Gastrocnemius medialis (tissue), 4 donors: ENCODE results near the gene CAMKK2. TPM values are rescaled to one million over a fixed set of nuclear protein-coding genes. Genes with fewer than 3 reads are reported as not detected.
"Not testable (repeated sequence)": the region's sequence is repeated elsewhere in the genome, so short reads cannot be mapped to it uniquely, and the experiment has no call there.

Source experiments
- ATAC-seq, 2 donors: fragments of 150-250 bp; one replicate each; pipeline ENCODE4 v1.9.1; 2016
- DNase-seq, 2 donors: peaks; one replicate each; pipeline ENCODE4 v3.0.0-alpha.2; 2019
- H3K27ac ChIP-seq, 4 donors: fragments of 200-600 bp; sonication (generic); 1 replicate in 1 of 4; 2 replicates in 3 of 4; pipeline ENCODE4 v1.5.1; 2016 to 2018; ENCODE audit warnings: mild to moderate bottlenecking in 2 of 4, moderate library complexity in 1 of 4
- H3K27me3 ChIP-seq, 3 donors: fragments of 200-600 bp; sonication (generic) in 2 of 3; 1 replicate in 1 of 3; 2 replicates in 2 of 3; pipeline versions ENCODE4 v1.5.1 to v1.6.0; 2016 to 2019; ENCODE audit warnings: mild to moderate bottlenecking in 1 of 3, moderate library complexity in 1 of 3
- H3K36me3 ChIP-seq, 2 donors: fragments of 200-600 bp; sonication (generic) in 1 of 2; one replicate each; pipeline ENCODE4 v1.5.1; 2017 to 2018
- H3K4me1 ChIP-seq, 2 donors: fragments of 200-600 bp; sonication (generic) in 1 of 2; one replicate each; pipeline ENCODE4 v1.5.1; 2016 to 2017; ENCODE audit warnings: mild to moderate bottlenecking in 2 of 2
- H3K4me3 ChIP-seq, 4 donors: fragments of 200-600 bp; sonication (generic) in 3 of 4; 1 replicate in 1 of 4; 2 replicates in 3 of 4; pipeline ENCODE4 v1.5.1; 2016 to 2019; ENCODE audit warnings: mild to moderate bottlenecking in 2 of 4
- H3K9me3 ChIP-seq, 3 donors: fragments of 200-600 bp; sonication (generic) in 2 of 3; 1 replicate in 1 of 3; 2 replicates in 2 of 3; pipeline ENCODE4 v1.5.1; 2016 to 2019
- POLR2A ChIP-seq, 2 donors: fragments of 450-650 bp; IDR thresholded peaks; one replicate each; pipeline ENCODE4 v1.6.1; 2017; ENCODE audit warnings: antibody characterized with exemption in 2 of 2, mild to moderate bottlenecking in 2 of 2, moderate library complexity in 2 of 2
- in situ Hi-C, 4 donors: fragments of 200-750 bp; cut with MboI; loops; one replicate each; pipeline versions ENCODE4 v1.15.0 to v1.8.0; 2017; ENCODE audit warnings: low sequenced_read_pairs in 4 of 4
- intact Hi-C: fragments of 100-400 bp; cut with DNase I; formaldehyde crosslinking; loops from one replicate; pipeline ENCODE4 v1.15.1; 2023; ENCODE audit warnings: low total_unique reads
- total RNA-seq, 4 donors: library from RNA; depleted of rRNA; stranded (reverse); fragments of >200 nt; gene quantifications; one replicate each; pipeline versions ENCODE4 v1.1.0 to v1.2.3, GENCODE V29; 2016
- TF ChIP-seq, protein P1 (sequence below), 5 experiments: fragments of 450-650 bp in 3 of 5; fragments of 200-600 bp in 2 of 5; sonication (generic) in 2 of 5; IDR thresholded peaks in 4 of 5; conservative IDR thresholded peaks in 1 of 5; 1 replicate in 4 of 5; 2 replicates in 1 of 5; pipeline ENCODE4 v1.5.1; 2016 to 2019; ENCODE audit warnings: antibody characterized with exemption in 5 of 5, mild to moderate bottlenecking in 3 of 5, moderate library complexity in 3 of 5

CAMKK2 gene
- total RNA-seq, 4 donors from 2014 or later = 6.0 to 10.2 (median 7.5) TPM

GRCh38 chr12:121209221-121209620 is 87.3 kb downstream of the CAMKK2 start:
- H3K4me3 ChIP-seq = peak overlapping the region in 3 of 4 donors; percentile 60 to 74 (median 69)
- TF ChIP-seq POLR2A (IDR thresholded peaks at IDR 0.05) = no peak
- TF ChIP-seq, protein P1, sequence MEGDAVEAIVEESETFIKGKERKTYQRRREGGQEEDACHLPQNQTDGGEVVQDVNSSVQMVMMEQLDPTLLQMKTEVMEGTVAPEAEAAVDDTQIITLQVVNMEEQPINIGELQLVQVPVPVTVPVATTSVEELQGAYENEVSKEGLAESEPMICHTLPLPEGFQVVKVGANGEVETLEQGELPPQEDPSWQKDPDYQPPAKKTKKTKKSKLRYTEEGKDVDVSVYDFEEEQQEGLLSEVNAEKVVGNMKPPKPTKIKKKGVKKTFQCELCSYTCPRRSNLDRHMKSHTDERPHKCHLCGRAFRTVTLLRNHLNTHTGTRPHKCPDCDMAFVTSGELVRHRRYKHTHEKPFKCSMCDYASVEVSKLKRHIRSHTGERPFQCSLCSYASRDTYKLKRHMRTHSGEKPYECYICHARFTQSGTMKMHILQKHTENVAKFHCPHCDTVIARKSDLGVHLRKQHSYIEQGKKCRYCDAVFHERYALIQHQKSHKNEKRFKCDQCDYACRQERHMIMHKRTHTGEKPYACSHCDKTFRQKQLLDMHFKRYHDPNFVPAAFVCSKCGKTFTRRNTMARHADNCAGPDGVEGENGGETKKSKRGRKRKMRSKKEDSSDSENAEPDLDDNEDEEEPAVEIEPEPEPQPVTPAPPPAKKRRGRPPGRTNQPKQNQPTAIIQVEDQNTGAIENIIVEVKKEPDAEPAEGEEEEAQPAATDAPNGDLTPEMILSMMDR (IDR thresholded peaks at IDR 0.05 in 4 of 5, conservative IDR thresholded peaks at IDR 0.05 in 1 of 5) = no peak
- H3K9me3 ChIP-seq = no peaks in the 10 kb centered on the region
- H3K36me3 ChIP-seq = no peaks in the 10 kb centered on the region
- in situ Hi-C loops (no loop called here), intact Hi-C loops (no loop called here)
- H3K4me1 ChIP-seq = peaks cover 0 to 8% of the 10 kb centered on the region in 2 donors
- H3K27ac ChIP-seq = peak overlapping the region in 1 of 4 donors; percentile 80
- H3K27me3 ChIP-seq = no peaks in the 10 kb centered on the region
- ATAC-seq (no peak), DNase-seq (no peak)

DNA sequence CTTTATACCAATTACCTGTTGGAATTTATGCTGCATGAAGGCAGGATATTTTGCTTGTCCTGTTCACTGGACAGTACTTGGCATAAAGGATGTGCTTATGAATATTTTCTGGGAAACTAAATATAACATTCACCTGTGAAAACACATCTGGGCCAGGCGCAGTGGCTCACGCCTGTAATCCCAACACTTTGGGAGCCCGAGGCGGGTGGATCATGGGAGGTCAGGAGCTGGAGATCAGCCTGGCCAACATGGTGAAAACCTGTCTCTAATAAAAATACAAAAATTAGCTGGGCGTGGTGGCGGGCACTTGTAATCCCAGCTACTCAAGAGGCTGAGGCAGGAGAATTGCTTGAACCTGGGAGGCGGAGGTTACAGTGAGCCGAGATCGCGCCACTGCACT is 87.9 kb downstream of the CAMKK2 start:
- H3K27ac ChIP-seq, H3K36me3 ChIP-seq, H3K27me3 ChIP-seq, H3K9me3 ChIP-seq, H3K4me1 ChIP-seq, DNase-seq, intact Hi-C loops, in situ Hi-C loops, ATAC-seq, H3K4me3 ChIP-seq: not testable (repeated sequence)

DNA sequence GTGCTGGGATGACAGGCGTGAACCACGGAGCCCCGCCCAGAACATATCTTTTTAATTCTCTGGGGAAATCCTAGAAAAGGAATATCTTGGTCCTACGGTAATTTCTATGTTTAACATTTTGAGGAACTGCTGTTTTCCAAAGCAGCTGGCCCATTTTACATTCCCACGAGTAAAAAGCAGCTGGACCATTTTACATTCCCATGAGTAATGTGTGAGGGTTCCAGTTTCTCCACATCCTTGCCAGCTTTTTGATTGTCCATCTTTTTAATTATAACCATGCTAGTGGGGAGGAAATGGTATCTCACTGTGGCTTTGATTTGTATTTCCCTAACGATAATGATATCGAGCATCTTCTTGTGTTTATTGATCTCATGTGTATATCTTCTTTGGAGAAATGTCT is 91.0 kb downstream of the CAMKK2 start:
- intact Hi-C loops (no loop called here), in situ Hi-C loops (no loop called here)
- ATAC-seq (no peak), DNase-seq (no peak)
- no peaks in the 10 kb centered on the region for H3K36me3 ChIP-seq
- H3K9me3 ChIP-seq = no peaks in the 10 kb centered on the region
- H3K4me3 ChIP-seq = no peak overlapping the region
- peaks cover 0 to 2% of the 10 kb centered on the region in 2 donors for H3K4me1 ChIP-seq
- no peak overlapping the region for H3K27ac ChIP-seq
- H3K27me3 ChIP-seq = no peaks in the 10 kb centered on the region
- TF ChIP-seq POLR2A (IDR thresholded peaks at IDR 0.05) = no peak
- TF ChIP-seq, protein P1 (IDR thresholded peaks at IDR 0.05 in 4 of 5, conservative IDR thresholded peaks at IDR 0.05 in 1 of 5) = no peak

- H3K9me3 ChIP-seq = no peaks in the 10 kb centered on the region
- intact Hi-C loops = no loop called here
- H3K27ac ChIP-seq = no peak overlapping the region
- H3K4me3 ChIP-seq = no peak overlapping the region
- H3K36me3 ChIP-seq = no peaks in the 10 kb centered on the region
- no peak for ATAC-seq
- in situ Hi-C loops = no loop called here
- TF ChIP-seq, protein P1 (IDR thresholded peaks at IDR 0.05 in 4 of 5, conservative IDR thresholded peaks at IDR 0.05 in 1 of 5) = no peak
- no peak for TF ChIP-seq POLR2A (IDR thresholded peaks at IDR 0.05)
- DNase-seq = no peak
- H3K4me1 ChIP-seq = no peaks in the 10 kb centered on the region
- H3K27me3 ChIP-seq = no peaks in the 10 kb centered on the region
These were observed 93.0 kb downstream of the CAMKK2 start for GRCh38 chr12:121203482-121203881.

GRCh38 chr12:121202407-121203355 is 93.8 kb downstream of the CAMKK2 start:
- no peaks in the 10 kb centered on the region for H3K36me3 ChIP-seq
- intact Hi-C loops (no loop called here), in situ Hi-C loops (no loop called here)
- H3K27ac ChIP-seq = no peak overlapping the region
- H3K9me3 ChIP-seq = no peaks in the 10 kb centered on the region
- ATAC-seq (no peak), DNase-seq (no peak)
- H3K27me3 ChIP-seq = no peaks in the 10 kb centered on the region
- H3K4me3 ChIP-seq = no peak overlapping the region
- H3K4me1 ChIP-seq = no peaks in the 10 kb centered on the region
- TF ChIP-seq, protein P1 (IDR thresholded peaks at IDR 0.05 in 4 of 5, conservative IDR thresholded peaks at IDR 0.05 in 1 of 5) = no peak
- no peak for TF ChIP-seq POLR2A (IDR thresholded peaks at IDR 0.05)

- ATAC-seq, H3K9me3 ChIP-seq, H3K4me3 ChIP-seq, in situ Hi-C loops, H3K27ac ChIP-seq, H3K27me3 ChIP-seq, intact Hi-C loops, H3K4me1 ChIP-seq, H3K36me3 ChIP-seq, DNase-seq: not testable (repeated sequence)
These were observed 95.4 kb downstream of the CAMKK2 start for GRCh38 chr12:121201140-121201539.
